DMS79 (cell line): Measurements from ENCODE around the gene BICD1.
A peak's percentile ranks its signal among the peaks of the same experiment; 100 is the strongest.

Experiments
- DNase-seq: peaks from one replicate; lab custom pipeline; 2025; lab: John Stamatoyannopoulos, UW

BICD1 gene

DNA sequence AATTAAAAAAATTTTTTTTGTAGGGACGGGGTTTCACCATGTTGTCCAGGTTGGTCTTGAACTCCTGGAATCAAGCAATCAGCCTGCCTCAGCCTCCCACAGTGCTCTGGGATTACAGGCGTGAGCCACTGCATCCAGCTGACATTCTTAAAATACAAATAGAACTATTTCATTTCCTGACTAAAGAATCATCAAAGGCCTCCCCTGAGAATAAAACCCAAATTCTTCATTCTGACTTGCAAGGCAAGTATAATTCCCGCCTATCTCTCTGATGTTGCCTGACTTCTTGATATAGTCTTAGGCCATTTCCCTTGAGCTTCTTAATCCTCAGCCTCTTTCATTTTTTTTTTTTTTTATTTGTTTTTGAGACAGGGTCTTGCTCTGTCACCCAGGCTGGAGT lies 4.4 kb upstream of the BICD1 start:
- no peak for DNase-seq

DNA sequence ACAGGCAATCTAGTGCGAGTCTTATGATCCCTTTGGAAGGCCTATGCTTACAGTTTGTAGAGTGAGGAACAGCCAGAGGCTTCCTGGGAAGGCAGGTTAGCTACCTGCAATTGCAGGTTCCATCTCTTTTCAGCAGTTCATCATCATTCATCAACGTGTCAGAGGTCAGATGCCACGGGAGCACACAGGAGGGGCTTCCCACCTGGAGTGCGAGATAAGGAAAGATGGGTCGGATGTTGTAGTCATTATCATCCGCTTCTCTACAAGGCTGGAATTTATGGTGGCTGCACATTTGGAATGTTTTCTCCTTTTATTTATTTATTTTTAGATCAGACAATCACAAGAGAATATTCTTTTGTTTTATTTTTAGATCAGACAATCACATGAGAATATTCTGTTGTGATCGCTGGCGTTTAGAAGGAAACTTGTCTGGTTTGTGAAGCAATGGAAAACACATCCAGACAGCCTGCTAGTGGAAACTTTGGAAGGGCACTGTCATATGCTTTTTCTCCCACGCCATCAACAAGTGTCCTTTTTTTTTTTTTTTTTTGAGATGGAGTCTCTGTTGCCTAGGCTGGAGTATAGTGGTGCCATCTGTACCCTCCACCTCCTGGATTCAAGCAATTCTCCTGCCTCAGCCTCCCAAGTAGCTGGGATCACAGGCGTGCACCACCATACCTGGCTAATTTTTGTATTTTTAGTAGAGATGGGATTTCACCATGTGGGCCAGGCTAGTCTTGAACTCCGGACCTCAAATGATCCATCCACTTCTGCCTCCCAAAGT lies 1.9 kb upstream of the BICD1 start:
- no peak for DNase-seq

DNA sequence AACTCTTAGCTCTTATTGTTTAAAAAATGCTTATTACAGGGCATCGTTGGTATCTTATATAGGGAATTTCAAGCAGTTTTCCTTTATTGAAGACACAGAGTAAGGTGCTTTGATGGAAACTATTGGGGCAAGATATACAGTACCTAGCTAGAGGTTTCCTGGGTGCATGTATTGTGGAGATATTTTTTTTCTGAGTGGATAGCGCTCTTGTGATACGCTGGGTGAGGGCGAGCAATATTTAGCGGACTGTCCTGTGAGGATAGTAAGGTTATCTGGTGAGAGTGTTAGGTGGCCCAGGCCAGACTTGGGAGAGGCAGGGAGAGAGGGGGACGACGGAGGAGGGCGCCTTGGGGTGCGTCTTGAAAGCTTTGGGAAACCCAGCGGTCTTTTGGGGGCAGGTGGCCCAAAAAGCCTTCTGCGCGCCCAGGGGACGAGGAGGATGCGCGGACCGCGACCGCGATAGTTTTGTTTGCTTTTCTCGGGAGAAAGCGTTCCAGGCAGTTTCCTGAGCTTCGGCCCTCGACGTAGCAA lies 596 bp upstream of the BICD1 start:
- DNase-seq = no peak

GRCh38 chr12:32107359-32108267 lies 966 bp downstream of the BICD1 start:
- peak; percentile 44 for DNase-seq

GRCh38 chr12:32108787-32109186 lies 2.1 kb downstream of the BICD1 start:
- no peak for DNase-seq

GRCh38 chr12:32110417-32110816 lies 3.8 kb downstream of the BICD1 start:
- no peak for DNase-seq

GRCh38 chr12:32110942-32111341 lies 4.3 kb downstream of the BICD1 start:
- no peak for DNase-seq

DNA sequence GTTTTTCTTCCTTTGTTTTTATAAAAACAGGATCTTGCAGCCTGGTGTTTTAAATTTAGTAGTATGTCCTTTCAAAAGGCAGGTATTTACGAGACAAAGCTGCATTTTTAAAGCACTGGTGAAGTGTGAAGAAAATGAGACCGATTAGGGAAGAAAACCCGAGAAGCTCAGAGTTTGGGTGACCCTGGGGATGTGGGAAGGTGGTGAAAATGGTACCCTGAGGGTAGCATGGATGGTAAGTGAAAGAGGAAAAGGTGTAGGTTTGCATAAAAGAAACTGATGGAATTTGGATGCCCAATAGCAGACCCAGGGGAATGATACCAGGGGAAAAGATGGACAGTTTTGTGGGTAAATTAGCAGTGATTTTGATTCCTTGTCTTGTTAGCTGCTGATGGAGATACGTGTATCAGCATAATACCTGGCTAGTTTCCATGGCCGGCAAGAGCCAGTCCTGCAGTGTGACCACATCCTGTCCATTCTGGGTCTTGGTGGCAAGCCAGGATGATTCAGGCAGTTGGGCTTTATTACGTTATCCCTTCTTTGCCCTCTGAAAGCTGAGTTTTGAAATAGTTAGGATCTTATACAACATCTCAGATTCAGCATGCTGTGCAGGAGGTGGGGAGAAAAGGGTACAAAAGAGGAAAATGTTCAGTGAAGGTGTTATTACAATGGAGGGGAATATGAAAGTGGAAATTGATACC lies 8.9 kb downstream of the BICD1 start:
- DNase-seq = no peak

DNA sequence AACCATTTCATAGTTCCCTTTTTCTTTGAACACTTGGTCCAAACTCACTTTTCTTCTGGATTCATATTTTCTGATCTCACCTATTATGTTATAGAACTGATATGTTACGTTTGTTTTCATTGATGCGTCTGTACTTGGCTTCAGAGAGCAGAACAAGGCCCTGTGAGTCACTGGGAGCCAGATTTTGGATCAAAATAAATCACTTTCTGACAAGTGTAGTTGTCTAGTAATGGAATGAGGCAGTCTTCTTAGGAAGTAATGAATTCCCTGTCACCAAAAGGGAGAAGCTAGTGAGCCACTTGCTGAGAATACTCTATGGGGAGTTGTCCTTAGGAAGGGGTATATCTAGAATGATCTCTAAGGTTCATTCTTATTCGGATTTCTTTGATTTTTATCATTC lies 10.2 kb downstream of the BICD1 start:
- DNase-seq = no peak

GRCh38 chr12:32117316-32117715 lies 10.7 kb downstream of the BICD1 start:
- no peak for DNase-seq

- DNase-seq = no peak
Observed at GRCh38 chr12:32118806-32119205, 12.2 kb downstream of the BICD1 start.

- no peak for DNase-seq
Observed at GRCh38 chr12:32120419-32120818, 13.8 kb downstream of the BICD1 start.

DNA sequence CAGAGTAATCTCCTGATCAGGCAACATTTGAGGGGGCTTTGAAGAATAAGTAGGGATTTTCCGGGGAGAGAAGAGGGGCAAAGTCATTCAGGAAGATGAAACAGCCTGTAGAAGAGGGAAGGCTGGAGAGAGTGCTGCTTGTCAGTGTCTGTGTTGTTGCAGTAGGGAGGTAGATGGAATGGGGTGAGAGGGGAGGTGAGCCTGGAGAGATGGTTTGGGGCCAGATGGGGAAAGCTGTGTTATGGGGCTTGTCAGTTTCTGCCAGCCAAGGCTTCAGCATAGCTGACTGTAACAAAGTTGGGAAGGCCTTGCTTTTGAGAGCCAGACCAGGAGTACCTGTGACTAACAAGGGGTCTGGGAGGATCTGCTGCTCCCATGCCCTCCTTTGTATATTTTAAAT lies 18.0 kb downstream of the BICD1 start:
- DNase-seq = no peak

GRCh38 chr12:32125455-32126084 lies 18.9 kb downstream of the BICD1 start:
- no peak for DNase-seq

- DNase-seq = no peak
Observed at GRCh38 chr12:32126720-32127119, 20.1 kb downstream of the BICD1 start.

DNA sequence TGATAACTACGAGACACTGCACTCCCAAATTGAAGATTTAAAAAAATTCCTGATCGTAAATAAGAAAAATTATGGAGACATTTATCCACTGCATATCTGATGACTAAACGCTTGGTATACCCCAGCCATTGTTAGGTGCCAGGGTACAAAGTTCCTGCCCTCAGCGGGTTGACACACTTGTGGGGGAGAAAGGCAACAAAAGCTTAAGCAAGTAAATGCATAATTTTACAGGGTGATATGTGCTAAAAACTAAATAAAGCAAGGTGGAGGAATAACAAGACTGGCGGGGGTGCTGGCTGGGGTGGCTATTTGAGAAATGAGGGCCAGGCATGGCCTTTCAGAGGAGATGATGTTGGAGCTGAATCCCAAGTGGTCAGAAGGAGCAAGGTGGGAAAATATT lies 25.0 kb downstream of the BICD1 start:
- no peak for DNase-seq

- no peak for DNase-seq
Observed at GRCh38 chr12:32134101-32134888, 27.6 kb downstream of the BICD1 start.

GRCh38 chr12:32135967-32136366 lies 29.3 kb downstream of the BICD1 start:
- DNase-seq = no peak

DNA sequence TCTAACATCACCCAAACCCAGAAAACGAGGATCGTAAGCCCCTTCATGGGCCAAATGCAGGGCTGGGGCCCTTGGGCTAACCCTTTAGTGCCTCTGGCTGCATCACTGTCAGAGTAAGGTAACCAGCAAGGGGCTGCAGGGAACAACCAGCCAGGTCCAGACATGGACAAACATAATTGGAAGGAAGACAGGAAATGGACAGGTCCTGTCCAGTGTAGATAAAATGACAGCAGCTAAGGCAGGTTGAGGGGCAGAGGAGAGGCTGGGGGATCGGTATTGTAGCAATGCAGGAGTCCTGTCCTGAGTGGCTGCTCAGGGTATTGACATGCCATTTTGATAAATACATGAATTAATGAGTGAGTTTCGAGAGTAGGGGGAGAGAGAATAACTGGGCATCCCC lies 29.8 kb downstream of the BICD1 start:
- no peak for DNase-seq

- no peak for DNase-seq
Observed at GRCh38 chr12:32139064-32139421, 32.4 kb downstream of the BICD1 start.

- DNase-seq = no peak
Observed at GRCh38 chr12:32140877-32141276, 34.2 kb downstream of the BICD1 start.
